ENCODE results near the gene DDIT4.

GRCh38 chr10:72234560-72235095 lies 39.1 kb upstream of the DDIT4 start:
- TF ChIP-seq RNF219 (CRISPR knock-in tag; IDR thresholded peaks at IDR 0.05) (no peak), TAF1 (IDR thresholded peaks at IDR 0.05; ENCODE audit: control insufficient read depth, extremely low read depth, insufficient read depth, low read length, severe bottlenecking) (no peak), PKNOX1 (IDR thresholded peaks at IDR 0.05) (no peak), SRSF3 (IDR thresholded peaks at IDR 0.05; ENCODE audit: insufficient read depth, low read length) (no peak)
